Stimulated activated CD8-positive, alpha-beta memory T cell treated with anti-CD3 and anti-CD28 coated beads, Interleukin-7, amount 100 ng/mL, for 24 hours (primary cell): ENCODE data around the gene TUBAL3.
"Not testable (repeated sequence)": the region's sequence is repeated elsewhere in the genome, so short reads cannot be mapped to it uniquely, and the experiment has no call there.

Experiments
- DNase-seq: peaks from one replicate; pipeline ENCODE4 v3.0.0-alpha.2; 2020; ENCODE audit warnings: low read depth

TUBAL3 gene

GRCh38 chr10:5379202-5379601 is 25.4 kb downstream of the TUBAL3 start:
- DNase-seq: not testable (repeated sequence)

GRCh38 chr10:5376450-5376849 is 28.2 kb downstream of the TUBAL3 start:
- no peak for DNase-seq

GRCh38 chr10:5373891-5374611 is 30.6 kb downstream of the TUBAL3 start:
- DNase-seq: no peak

- no peak for DNase-seq
These were observed 31.3 kb downstream of the TUBAL3 start for GRCh38 chr10:5373307-5373706.

GRCh38 chr10:5370493-5371352 is 33.9 kb downstream of the TUBAL3 start:
- DNase-seq: no peak

GRCh38 chr10:5369362-5370158 is 35.1 kb downstream of the TUBAL3 start:
- no peak for DNase-seq

- DNase-seq: no peak
These were observed 38.7 kb downstream of the TUBAL3 start for GRCh38 chr10:5365928-5366327.

GRCh38 chr10:5364890-5365338 is 39.7 kb downstream of the TUBAL3 start, which contains the start of gene UCN3:
Gene UCN3, plus strand, starts transcription at chr10:5364966. Its CDS starts 8,755 bp downstream, at chr10:5373721.
- DNase-seq: no peak

GRCh38 chr10:5364374-5364773 is 40.3 kb downstream of the TUBAL3 start:
- no peak for DNase-seq

- no peak for DNase-seq
These were observed 41.8 kb downstream of the TUBAL3 start for GRCh38 chr10:5362873-5363272.

- DNase-seq: no peak
These were observed 42.7 kb downstream of the TUBAL3 start for GRCh38 chr10:5361966-5362365.

GRCh38 chr10:5360318-5360915 is 44.2 kb downstream of the TUBAL3 start:
- DNase-seq: no peak

GRCh38 chr10:5356302-5356763 is 48.3 kb downstream of the TUBAL3 start:
- no peak for DNase-seq

GRCh38 chr10:5355594-5356301 is 48.9 kb downstream of the TUBAL3 start:
- DNase-seq: no peak

GRCh38 chr10:5354068-5354467 is 50.6 kb downstream of the TUBAL3 start:
- DNase-seq: no peak

GRCh38 chr10:5349362-5349761 is 55.3 kb downstream of the TUBAL3 start:
- no peak for DNase-seq

- DNase-seq: no peak
These were observed 57.7 kb downstream of the TUBAL3 start for GRCh38 chr10:5346881-5347280.

GRCh38 chr10:5344746-5345145 is 59.9 kb downstream of the TUBAL3 start:
- DNase-seq: no peak

GRCh38 chr10:5343979-5344378 is 60.6 kb downstream of the TUBAL3 start:
- no peak for DNase-seq

GRCh38 chr10:5343561-5343960 is 61.1 kb downstream of the TUBAL3 start:
- DNase-seq: no peak
